Kidney (tissue), 14 donors: ENCODE data around the gene ZNF763. TPM values are rescaled to one million over a fixed set of nuclear protein-coding genes. Genes with fewer than 3 reads are reported as not detected.
"Not testable (repeated sequence)": the region's sequence is repeated elsewhere in the genome, so short reads cannot be mapped to it uniquely, and the experiment has no call there.

Source experiments
- DNase-seq, 5 donors: peaks; one replicate each; pipeline ENCODE4 v3.0.0-alpha.2; 2013 to 2020
- FAIRE-seq: peaks from 2 replicates; lab custom pipeline; 2012; peaks lifted over from hg19 to GRCh38; lab: Jason Lieb, UNC
- H3K27ac ChIP-seq, 2 donors: one replicate each; pipeline ENCODE4 v1.7.0; 2013; ENCODE audit warnings: low read depth in 2 of 2, low read length in 2 of 2, inconsistent platforms in 1 of 2
- H3K27me3 ChIP-seq: one replicate; pipeline ENCODE4 v1.7.1; 2013; ENCODE audit warnings: low read length, inconsistent platforms; ENCODE audit not compliant: control insufficient read depth, insufficient read depth
- H3K36me3 ChIP-seq, 3 donors: one replicate each; pipeline versions ENCODE4 v1.7.0 to v1.7.1; 2013; ENCODE audit warnings: low read length in 3 of 3, control low read depth in 1 of 3, inconsistent platforms in 1 of 3; ENCODE audit not compliant: insufficient read depth in 3 of 3, control insufficient read depth in 2 of 3
- H3K4me1 ChIP-seq, 3 donors: one replicate each; pipeline versions ENCODE4 v1.7.0 to v1.7.1; 2013; ENCODE audit warnings: low read length in 3 of 3, inconsistent platforms in 1 of 3, low read depth in 1 of 3; ENCODE audit not compliant: control insufficient read depth in 2 of 3, insufficient read depth in 2 of 3
- H3K4me3 ChIP-seq, 3 donors: one replicate each; pipeline versions ENCODE4 v1.7.0 to v1.8.1; 2013; ENCODE audit warnings: low read length in 3 of 3, control low read depth in 1 of 3, inconsistent platforms in 1 of 3
- H3K9ac ChIP-seq, 3 donors: one replicate each; pipeline versions ENCODE4 v1.7.0 to v1.7.1; 2013; ENCODE audit warnings: low read length in 3 of 3, control low read depth in 1 of 3, inconsistent platforms in 1 of 3
- H3K9me3 ChIP-seq, 3 donors: one replicate each; pipeline versions ENCODE4 v1.7.0 to v1.7.1; 2013; ENCODE audit warnings: low read length in 3 of 3, control low read depth in 1 of 3, inconsistent platforms in 1 of 3; ENCODE audit not compliant: control insufficient read depth in 2 of 3, insufficient read depth in 1 of 3
- intact Hi-C: fragments of 100-400 bp; cut with DNase I; formaldehyde crosslinking; loops from one replicate; pipeline ENCODE4 v1.11.1; 2022
- polyA plus RNA-seq: library from polyadenylated mRNA; stranded (reverse); fragments of 350-450 nt; fragmentation: Illumina TruSeq; extraction: RNeasy Lipid Tissue Mini Kit (QIAGEN cat#74804); gene quantifications from one replicate; pipeline ENCODE4 v1.2.3, GENCODE V29; 2014; ENCODE audit warnings: low read depth, low replicate concordance; ENCODE audit not compliant: insufficient read depth
- total RNA-seq: library from RNA; stranded (reverse); fragmentation: NEBNext Ultra II Directional; extraction: Animal tissue kit (Norgen Biotek cat#: 25700); gene quantifications from one replicate; pipeline ENCODE4 v1.2.1, GENCODE V29; 2021
- TF ChIP-seq, protein P1 (sequence below): IDR thresholded peaks from 3 replicates; pipeline ENCODE4 v1.5.1; 2012; ENCODE audit warnings: mild to moderate bottlenecking, moderate library complexity, borderline replicate concordance; ENCODE audit not compliant: insufficient read depth; ENCODE audit errors: extremely low read depth
- donor health status: control.
- donor health status: control.
- donor health status: control.
- donor health status: control.
- donor health status: control.
- donor health status: DM: yes; HTN: yes; CAD: no.
- donor health status: Normal renal cell carcinoma (clear cell type).

ZNF763 gene
- total and polyA plus RNA-seq, 2 donors from 2014 or later: 4.6 to 9.8 TPM

DNA sequence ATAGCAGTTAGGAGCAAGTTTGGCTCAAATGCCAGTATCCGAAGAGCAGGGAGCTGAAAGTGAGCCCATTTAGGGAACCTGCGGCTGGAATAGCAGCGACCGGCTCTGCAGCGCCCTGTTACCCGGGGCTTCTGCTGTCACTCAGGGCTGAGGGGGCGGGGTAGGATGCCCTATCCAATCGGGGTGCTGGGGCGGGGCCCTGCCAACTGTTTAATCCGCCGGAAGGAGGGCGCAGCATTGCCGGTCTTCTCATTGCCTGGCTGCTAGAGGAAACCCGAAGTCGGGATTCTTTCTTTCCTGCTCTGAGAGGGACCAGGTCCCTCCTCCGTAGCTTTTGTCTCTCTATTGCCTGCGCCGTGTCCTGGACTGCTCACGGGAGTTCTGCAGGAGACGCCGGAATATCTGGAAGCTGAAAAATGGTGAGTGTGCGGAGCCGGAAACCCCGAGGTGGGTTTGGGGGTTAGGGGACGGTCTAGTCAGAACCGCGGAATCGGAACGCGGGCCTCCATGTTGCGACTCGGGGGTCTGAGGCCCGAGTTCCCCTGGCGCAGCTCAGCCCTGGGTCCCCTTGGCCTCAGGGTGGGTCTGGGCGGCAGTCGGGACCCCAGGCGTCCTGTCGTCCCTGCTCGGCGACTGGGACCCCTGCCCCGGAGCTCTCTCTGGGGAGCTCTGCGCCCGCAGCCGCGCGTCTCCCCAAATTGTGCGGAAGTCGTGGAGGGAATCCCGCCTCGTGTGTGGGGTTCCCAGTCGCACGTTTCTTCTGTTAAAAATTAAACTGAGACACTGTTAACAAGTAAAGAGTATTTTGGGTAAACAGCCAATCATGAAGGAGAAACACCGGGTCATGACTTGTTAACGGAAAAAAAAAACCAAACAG, 22.8 kb downstream of the ZNF763 start:
- DNase-seq (peak; percentile 96 to 98 (median 97)), FAIRE-seq (no peak)
- Histone ChIP-seq H3K9me3 (peaks cover 0 to 3% (median 1%) of the 10 kb centered on the region in 3 donors), H3K9ac (peak overlapping the region; percentile 44 to 84 (median 71)), H3K27me3 (no peaks in the 10 kb centered on the region), H3K36me3 (no peaks in the 10 kb centered on the region), H3K4me1 (no peaks in the 10 kb centered on the region), H3K4me3 (peak overlapping the region; percentile 82 to 87 (median 85)), H3K27ac (peak overlapping the region; percentile 61 to 87)
- TF ChIP-seq, protein P1, sequence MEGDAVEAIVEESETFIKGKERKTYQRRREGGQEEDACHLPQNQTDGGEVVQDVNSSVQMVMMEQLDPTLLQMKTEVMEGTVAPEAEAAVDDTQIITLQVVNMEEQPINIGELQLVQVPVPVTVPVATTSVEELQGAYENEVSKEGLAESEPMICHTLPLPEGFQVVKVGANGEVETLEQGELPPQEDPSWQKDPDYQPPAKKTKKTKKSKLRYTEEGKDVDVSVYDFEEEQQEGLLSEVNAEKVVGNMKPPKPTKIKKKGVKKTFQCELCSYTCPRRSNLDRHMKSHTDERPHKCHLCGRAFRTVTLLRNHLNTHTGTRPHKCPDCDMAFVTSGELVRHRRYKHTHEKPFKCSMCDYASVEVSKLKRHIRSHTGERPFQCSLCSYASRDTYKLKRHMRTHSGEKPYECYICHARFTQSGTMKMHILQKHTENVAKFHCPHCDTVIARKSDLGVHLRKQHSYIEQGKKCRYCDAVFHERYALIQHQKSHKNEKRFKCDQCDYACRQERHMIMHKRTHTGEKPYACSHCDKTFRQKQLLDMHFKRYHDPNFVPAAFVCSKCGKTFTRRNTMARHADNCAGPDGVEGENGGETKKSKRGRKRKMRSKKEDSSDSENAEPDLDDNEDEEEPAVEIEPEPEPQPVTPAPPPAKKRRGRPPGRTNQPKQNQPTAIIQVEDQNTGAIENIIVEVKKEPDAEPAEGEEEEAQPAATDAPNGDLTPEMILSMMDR: no peak
- intact Hi-C loops: no loop called here

DNA sequence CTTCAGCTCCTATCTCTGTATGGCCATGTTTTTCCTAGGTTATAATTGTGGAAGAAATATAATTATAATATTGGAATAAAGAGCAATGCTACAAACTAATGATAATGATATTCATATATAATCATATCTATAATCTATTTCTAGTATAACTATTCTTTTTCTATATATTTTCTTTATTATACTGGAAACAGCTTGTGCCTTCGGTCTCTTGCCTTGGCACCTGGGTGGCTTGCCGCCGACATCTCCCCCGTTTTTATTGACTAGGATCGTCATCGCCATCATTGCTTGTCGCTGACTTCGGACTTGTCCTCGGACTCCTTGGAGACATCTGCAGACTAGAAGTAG, 24.2 kb downstream of the ZNF763 start:
- FAIRE-seq: no peak
- TF ChIP-seq, protein P1: no peak

DNA sequence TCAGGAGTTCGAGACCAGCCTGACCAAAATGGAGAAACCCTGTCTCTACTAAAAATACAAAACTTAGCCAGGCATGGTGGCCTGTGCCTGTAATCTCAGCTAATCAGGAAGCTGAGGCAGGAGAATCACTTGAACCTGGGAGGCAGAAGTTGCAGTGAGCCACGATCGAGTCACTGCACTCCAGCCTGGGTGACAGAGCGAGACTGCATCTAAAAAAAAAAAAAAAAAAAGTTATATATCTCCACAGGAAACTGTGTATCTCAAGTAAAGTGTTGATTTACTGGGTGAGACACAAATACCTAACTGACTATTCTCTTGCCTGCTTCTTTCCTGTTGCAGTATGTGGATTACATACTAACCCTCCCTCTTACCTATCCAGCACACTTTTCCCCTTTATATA, 27.1 kb downstream of the ZNF763 start:
- DNase-seq, H3K27ac ChIP-seq, FAIRE-seq, H3K9ac ChIP-seq, H3K4me1 ChIP-seq, H3K36me3 ChIP-seq, H3K4me3 ChIP-seq, H3K9me3 ChIP-seq, intact Hi-C loops, H3K27me3 ChIP-seq: not testable (repeated sequence)

More for the DNA sequence above, 24.2 kb downstream of the ZNF763 start:
- DNase-seq: no peak
- intact Hi-C loops: no loop called here
- H3K9me3 ChIP-seq: no peaks in the 10 kb centered on the region
- H3K4me1 ChIP-seq: no peaks in the 10 kb centered on the region
- H3K9ac ChIP-seq: no peak overlapping the region
- no peak overlapping the region for H3K27ac ChIP-seq
- no peaks in the 10 kb centered on the region for H3K27me3 ChIP-seq
- H3K36me3 ChIP-seq: no peaks in the 10 kb centered on the region
- peak overlapping the region in 1 of 3 donors; percentile 87 for H3K4me3 ChIP-seq

DNA sequence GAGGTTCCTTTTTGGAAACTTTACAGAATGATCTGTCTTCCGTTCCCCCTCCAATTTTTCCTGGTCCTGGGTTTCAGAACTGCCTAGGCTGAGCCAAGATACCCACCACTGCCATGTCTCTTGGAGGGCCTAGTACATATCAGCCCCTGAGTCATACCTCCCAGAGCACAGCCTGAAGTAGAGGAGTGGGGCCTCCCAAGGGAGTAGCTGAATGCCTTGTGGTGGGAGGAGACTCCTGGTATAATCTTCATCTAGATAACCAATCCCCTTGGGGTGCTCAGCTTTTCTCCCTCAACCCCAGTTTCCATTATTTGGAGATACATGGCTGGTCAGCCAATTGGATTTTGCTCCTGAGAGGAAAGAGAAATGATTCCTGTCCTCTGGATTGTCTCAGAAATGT, 30.3 kb downstream of the ZNF763 start:
- TF ChIP-seq, protein P1: no peak
- H3K4me1 ChIP-seq: no peaks in the 10 kb centered on the region
- no peak overlapping the region for H3K27ac ChIP-seq
- H3K9ac ChIP-seq: no peak overlapping the region
- intact Hi-C loops: no loop called here
- H3K36me3 ChIP-seq: no peaks in the 10 kb centered on the region
- no peaks in the 10 kb centered on the region for H3K27me3 ChIP-seq
- H3K9me3 ChIP-seq: no peaks in the 10 kb centered on the region
- no peak for FAIRE-seq
- no peak overlapping the region for H3K4me3 ChIP-seq
- DNase-seq: peak in 1 of 5 donors; percentile 6
